Measurements from ENCODE around the gene SLC1A1. TPM values are rescaled to one million over a fixed set of nuclear protein-coding genes. Genes with fewer than 3 reads are reported as not detected.
"Not testable (repeated sequence)": the region's sequence is repeated elsewhere in the genome, so short reads cannot be mapped to it uniquely, and the experiment has no call there.

Gene SLC1A1
- total RNA-seq, 1 experiment from 2014 or later: 3.0 TPM

DNA sequence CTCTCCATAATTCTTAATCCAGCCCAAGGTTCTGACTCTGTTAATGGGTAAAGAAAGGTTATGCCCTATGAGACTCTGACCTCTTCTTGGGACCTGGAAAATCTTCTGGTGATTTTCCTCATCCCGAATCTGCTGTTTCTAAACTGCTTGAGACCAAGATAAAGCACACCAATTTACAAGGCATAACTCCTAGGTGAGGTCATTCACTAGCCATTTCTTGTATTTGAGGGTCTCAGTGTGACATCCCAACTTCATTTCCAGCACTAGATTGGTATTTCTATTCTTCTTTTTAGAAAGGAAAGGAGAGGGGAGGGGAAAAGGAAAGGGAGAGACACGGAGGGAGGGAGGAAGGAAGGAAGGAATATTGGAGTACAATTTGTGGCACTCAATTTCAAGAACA lies 51.6 kb downstream of the SLC1A1 start:
- DNase-seq (ENCODE audit: low spot score): no peak

DNA sequence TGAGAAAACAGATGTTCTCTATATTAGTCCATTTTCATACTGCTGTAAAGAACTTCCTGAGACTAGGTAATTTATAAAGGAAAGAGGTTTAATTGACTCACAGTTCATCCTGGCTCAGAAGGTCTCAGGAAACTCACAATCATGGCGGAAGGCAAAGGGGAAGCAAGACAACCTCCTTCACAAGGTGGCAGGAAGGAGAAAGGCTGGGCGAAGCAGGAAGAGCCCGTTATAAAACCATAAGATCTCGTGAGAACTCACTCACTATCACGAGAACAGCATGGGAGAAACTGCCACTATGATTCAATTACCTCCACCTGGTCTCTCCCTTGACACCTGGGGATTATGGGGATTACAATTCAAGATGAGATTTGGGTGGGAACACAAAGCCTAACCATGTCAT lies 54.4 kb downstream of the SLC1A1 start:
- not testable (repeated sequence) for DNase-seq (ENCODE audit: low spot score)

DNA sequence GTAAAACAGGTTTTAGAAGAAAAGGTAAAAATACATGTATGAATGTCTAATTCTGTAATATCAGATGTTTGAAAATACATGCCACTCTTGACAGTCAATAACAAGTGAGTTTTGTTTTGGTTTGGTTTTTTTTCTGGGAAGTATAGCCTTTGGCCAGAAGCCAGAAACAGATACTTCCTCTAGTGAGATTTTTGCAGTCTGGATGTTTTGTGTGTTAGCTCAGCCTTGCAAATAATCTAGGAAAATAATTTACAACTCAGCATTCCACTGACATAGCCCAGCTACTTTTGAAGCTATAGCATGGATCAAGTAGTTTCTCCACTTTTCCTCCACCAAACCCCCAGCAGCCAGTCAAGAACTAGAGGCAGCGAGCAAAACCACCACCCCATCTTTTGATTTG lies 56.7 kb downstream of the SLC1A1 start:
- DNase-seq (ENCODE audit: low spot score): no peak

DNA sequence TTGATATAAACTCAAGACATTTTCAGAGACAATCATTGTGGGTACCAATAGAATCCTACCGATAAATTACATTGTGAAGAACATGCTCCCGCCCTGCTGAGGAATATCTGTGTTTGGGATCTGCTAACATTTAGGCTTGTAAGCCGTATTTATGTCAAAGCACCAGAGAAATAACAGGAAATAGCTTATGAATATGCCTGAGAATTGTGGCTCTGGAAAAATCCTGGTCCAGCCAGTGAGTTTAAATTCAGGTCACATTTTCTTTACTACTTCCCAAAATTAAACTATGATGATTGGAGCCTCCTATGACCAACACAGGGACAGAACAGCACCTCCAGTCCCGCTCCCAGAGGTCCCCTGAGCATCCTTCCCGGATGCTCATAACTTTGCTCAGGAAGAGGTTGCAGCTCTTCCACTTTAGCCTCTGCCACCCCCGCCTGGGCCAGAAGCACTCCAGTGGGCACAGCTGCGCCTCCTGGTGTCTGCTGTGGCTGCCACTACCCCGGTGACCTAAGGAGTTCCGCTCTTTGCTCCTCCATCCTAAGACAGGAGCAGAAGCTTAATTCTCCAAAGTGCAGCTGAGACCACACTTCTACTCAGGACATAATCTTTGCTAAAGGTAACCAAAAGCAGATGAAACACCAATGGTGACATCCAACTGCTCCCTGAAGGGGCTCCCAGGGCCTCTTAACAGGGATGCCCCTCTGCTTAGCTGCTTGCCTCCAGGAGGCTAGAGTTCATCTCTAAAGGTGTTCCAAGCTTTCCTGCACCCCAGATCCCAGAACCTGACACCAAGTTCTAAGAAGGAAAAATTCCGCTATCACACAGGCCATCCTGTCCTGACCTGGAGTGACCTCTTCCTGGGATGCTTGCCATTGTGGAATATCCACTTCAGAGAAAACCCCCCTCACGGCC lies 58.8 kb downstream of the SLC1A1 start:
- no peak for DNase-seq (ENCODE audit: low spot score)

DNA sequence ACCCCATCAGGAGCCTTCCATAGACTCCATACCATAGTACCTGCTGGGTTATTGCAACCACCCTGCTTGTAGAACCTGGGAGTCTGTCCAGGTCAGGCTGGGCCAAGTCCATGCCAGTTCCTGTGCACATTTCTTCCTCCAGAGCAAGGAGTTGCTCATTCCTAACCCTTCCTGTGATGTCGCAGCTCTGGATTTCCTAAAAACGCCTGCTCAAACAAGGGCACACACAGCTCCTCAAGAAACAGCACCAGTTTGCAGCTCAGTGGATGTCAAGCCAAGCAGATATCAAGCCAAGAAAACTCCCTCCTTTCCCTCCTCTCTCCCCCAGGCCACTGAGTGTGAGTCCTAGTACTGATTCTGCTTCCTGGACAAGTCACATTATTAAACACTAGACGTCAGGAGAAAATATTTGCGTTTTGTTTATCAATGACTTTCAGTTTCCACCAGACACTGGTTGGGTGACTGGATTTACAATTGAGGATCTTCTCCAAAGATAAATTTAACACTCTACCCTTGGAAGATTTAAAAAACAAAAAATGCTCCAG lies 59.6 kb downstream of the SLC1A1 start:
- no peak for DNase-seq (ENCODE audit: low spot score)

DNA sequence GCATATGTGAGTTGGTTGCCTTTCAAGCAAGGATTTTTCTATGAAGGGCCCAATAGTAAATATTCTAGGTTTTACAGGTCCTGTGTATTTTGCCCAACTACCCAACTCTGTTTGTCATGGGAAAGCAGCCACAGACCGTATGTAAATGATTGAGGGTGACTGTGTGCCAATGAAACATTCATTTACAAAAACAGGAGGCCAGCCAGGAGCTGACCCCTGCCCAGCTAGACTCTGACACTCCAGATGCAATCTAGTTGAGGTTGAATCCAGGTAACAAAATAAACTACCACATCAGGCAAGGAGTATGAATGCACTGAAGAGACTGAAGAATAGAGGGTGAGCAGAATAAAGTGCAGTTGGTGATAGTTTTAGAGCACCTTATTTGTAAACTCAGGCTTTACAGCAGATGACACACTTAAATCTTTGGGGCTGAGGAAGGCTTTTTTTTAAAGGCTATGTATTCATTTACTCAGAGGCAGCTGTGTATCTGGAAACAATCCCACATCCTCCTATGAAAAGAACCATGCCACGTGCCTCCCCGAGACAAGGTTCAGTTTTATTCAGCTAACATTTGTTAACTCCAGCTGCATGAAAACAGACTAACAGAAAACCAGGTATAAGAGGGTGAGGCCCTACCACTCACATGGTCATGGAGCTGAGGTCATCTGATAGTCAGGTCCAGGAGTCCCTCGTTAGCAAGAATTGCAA lies 60.7 kb downstream of the SLC1A1 start:
- no peak for DNase-seq (ENCODE audit: low spot score)

DNA sequence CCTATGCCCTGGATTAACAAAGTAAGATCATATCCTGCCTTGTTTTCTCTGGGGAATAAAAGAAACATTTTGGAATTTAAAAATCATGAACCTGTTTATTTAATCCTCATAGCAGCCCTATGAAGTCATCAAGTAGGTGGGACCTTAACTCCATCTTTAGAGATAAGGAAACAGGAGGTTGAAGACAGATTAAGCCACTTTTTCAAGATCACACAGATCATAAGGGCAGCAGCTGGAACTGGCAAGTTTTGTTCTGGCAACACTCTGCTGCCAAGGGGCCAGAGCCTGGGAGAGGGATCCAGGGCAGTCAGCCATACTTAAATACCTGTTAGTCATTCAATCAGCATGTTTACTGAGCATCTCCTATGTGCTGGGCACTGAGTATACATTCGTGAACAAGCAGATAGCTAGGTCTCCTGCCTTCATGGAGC lies 63.7 kb downstream of the SLC1A1 start:
- peak; percentile 13 for DNase-seq (ENCODE audit: low spot score)

DNA sequence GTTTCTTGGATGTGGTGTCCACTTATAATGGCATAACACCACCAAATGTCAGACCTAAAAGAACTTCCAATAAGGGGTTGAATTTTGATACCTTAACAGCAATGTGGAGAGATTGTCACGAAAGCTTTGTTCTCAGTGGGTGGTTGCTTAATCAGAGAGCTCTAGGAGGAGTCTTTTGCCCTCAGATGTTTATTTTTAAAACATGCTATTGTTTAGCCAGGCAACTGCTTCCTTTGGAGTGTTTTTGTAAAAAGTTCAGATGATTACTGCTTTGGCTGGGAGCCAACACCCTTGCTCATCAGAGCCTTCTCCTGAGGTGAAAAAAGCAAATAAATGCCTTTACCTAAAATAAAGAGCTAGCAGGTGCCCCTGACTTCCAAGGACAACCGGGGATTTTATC lies 65.0 kb downstream of the SLC1A1 start:
- DNase-seq (ENCODE audit: low spot score): peak; percentile 30

DNA sequence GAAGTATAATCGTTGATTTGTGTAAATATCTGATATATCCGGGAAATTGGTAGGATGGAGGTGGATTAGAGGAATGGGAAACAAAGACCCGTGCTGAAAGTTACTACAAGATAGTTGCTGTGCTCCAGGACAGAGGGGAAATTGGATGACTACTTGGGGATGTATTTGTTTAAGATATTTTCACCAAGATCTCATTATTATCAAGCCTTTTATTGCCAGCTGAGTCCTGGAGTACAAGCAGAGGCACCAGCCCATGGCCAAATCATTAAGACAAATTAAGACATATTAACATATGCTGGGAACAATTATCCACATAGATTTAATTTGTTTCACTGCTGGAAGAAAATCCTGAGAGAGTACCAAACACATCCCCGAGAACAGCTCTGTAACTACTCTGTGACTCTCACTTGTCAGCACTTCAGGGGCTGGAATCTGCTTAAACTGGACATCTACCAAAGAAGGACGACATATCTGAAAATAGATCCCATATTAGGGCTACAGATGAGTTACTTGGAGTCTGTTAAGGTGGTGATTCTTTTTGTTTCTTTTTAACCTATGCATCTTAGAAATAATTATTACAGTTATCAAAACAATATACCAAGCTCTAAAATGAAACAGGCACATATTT lies 68.2 kb downstream of the SLC1A1 start:
- no peak for DNase-seq (ENCODE audit: low spot score)

DNA sequence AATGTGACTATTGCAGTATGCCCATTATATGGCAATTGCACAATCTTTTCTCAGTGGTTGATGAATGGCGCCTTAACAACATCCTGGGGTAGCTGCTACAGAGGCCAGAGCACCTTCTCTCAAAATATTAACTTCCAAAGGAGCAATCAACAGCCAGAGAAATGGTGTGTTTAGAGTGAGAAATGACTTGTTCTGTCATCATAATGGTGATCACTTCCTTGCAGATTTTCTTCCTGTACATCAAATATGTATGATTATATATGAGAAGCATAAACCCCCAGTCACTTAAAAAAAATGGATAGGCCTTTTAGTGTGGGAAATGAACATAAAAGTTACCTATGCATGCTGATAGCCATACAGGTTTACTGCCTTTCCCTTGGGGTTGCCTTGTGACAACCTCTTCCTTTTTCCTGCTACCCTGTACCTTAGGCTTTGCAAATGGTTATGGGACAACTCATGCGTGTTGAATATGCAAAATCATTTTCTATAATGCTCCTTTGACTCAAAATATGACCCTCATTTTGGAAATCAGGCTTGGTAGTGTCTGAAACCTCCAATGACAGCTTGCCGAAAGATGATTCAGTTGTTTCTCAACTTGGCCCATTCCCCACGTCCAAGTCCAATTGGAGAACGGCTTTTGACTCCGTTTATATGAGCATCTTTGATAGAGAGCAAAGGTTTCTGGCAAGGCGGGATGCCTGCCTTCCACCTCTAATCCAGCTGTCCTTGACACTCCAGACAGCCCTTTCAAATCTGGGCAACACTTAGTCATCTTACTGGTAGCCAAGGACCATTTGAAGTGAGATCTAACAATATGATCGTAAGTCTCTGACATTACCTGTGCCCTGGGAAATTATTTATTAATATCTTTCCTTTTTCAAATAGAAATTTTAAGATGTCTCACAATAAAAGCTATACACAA lies 69.3 kb downstream of the SLC1A1 start:
- DNase-seq (ENCODE audit: low spot score): no peak

DNA sequence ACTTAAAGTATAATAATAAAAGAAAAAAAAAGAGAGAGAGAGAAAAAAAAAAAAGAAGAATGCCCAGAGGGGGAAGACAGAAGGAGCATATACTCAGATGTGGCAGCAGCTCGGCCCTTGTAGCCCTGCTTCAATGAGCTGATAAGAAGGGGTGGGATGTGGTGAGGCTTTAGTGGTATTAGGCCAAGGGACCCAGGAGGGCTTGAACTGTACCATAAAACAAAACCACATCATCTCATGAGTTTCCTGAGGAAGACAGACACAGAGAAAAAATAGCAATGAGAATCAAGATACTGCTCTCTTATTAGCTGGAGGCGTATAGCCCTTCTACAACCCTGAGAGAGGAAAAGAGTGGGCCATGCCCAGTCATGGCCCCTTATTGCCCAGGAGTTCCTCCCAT lies 72.8 kb downstream of the SLC1A1 start:
- no peak for DNase-seq (ENCODE audit: low spot score)

DNA sequence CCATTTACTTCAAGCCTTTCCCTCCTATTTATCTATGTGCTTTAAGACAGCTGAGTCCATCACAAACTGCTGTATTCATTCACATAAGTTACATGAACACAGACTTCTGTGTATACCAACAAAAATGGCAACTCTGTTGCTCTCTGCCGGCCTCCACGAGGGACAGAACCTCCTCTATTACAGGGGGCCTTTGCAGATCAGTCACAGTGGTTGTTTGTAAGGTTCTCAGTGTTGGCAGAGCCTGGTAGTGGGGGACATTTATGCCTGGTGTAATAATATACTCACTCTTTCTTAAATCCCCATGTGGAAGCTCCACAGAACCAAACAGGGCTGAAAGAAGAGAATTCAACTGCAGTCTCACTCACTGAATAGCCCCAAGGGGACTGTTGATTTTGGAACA lies 76.5 kb downstream of the SLC1A1 start:
- DNase-seq (ENCODE audit: low spot score): no peak

DNA sequence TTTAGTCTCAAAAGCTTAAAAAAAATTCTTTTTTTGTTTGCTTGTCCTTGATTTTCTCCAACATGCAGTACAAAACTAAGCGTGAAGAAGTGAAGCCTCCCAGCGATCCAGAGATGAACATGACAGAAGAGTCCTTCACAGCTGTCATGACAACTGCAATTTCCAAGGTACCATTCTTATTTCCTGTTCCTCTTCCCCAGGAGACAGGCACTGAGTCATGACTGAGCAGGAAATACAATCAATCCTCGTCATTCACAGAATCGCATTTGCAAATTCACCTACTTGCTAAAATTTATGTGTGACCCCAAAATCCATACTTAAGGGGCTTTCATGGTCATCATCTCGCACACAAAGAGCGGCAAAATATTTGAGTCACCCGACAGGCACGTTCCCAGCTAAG lies 77.3 kb downstream of the SLC1A1 start:
- DNase-seq (ENCODE audit: low spot score): no peak

DNA sequence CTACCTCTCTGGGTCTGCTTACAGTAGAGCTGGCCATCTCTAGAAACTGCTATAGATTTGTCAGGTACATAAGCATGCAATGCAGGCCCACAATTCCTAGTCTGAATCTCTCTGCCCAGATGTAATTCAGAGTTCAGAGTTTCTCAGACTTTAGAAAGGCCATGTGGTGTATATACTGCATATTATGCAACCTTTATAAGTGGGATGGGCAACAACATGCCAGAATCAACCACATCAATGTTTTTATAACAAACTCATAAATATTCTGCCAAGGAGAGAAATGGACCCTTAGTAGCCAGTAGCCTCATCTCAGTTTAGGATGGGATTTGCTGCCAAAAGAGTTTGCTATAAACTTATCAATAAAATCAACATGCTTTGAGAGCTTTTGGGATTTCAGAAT lies 78.8 kb downstream of the SLC1A1 start:
- DNase-seq (ENCODE audit: low spot score): no peak

DNA sequence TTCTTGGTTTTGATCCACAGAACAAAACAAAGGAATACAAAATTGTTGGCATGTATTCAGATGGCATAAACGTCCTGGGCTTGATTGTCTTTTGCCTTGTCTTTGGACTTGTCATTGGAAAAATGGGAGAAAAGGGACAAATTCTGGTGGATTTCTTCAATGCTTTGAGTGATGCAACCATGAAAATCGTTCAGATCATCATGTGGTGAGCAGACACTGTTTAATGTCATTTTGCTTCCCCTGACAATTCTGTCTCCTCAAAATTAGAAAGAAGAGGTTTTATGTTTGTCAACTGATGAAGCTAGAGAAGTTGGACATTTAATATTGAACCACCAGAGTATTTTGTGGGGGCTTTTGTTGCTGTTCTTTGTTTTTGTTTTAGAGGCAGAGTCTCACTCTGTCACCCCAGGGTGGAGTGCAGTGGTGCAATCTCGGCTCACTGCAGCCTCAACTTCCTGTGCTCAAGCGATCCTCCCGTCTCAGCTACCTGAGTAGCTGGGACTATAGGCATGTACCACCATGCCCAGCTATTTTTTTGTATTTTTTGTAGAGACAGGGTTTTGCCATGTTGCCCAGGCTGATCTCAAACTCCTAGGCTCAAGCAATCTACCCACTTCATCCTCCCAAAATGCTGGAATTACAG lies 82.0 kb downstream of the SLC1A1 start:
- no peak for DNase-seq (ENCODE audit: low spot score)

DNA sequence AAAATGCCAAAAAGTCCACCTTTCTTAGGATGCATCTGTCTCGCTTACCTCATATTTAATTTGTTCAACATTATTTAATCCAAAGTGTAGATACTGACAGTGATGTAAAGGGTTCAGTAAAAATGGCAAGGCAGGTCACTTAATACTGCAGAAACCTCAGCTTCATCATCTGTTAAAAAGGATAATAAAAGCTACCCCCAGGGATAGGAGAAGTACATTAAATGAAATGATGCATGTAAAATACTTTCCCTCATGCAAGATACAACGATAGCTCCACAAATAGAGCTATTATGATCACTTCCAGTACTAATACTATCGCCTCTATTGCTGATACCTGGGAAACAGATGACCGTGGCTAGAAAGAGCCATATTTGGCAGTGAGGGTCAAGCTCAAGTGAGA lies 82.9 kb downstream of the SLC1A1 start:
- DNase-seq (ENCODE audit: low spot score): no peak

DNA sequence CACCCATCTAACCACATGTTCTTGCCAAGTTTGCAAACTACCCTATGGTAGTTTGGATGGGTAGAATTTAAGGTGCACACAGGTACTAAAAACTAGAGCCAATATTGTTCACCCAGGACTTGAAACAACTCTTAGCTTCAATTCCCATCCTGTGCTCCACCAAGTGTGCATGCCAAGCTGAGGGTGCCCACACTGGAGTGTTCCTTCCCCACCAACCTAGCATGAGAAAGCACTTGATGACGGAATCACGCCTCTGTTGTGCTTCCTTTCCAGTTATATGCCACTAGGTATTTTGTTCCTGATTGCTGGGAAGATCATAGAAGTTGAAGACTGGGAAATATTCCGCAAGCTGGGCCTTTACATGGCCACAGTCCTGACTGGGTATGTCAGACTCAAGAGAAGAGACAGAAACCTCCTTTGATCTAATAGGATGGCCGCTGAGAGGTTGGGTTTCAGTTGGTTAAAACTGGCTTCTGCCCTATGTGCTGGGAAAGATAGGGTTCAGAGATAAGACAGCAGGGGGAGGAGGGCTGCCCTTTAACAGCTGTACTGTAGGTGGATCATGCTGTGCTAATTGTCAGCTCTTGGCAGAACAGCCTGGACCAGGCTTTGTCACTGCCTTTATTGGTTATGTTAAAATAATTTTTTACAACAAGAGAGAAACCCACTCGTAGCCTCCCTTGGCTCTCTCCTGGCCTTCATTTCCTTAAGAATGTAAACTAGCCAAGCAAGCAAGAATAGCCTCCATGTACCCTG lies 83.5 kb downstream of the SLC1A1 start:
- DNase-seq (ENCODE audit: low spot score): no peak

DNA sequence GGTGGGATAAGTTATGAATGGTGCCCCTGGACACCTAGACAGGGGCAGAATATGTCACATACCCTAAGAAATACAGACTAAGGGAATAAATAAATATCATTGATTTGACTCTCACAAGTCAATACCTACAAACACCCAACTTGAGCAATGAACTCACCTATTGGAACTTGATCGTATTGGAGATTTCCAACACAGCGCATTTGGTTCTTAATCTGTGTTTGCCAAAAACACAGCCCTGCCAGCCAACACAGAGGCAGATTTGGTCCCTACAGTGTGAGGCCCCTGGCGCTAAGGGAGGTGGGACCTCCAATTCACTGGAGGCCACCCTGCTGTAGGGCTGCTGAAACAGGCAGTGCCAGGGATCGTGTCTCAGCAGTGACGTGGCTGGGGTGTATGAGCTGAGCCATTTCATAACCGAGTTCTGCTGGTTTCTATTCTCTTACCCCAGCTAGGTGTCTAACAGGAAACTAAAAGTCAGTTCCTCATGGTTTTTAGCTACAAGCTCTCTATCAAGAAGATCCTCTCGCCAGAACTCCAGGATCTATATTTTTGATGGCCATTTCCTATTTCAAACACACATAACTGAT lies 84.5 kb downstream of the SLC1A1 start:
- no peak for DNase-seq (ENCODE audit: low spot score)

DNA sequence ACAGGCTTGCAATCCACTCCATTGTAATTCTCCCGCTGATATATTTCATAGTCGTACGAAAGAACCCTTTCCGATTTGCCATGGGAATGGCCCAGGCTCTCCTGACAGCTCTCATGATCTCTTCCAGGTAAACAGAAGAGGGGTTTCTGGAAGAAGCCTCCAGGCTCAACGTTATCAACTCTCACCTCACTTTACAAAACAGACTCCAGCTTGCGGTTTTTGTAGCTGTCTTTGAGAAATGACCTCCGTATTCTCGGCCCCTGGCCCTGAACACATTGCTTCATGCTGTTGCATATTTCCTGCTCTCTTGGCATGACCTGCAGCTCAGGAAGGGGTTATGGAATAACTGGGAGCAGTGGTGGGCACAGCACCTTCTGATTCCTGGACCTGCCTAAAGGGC lies 85.7 kb downstream of the SLC1A1 start:
- no peak for DNase-seq (ENCODE audit: low spot score)

DNA sequence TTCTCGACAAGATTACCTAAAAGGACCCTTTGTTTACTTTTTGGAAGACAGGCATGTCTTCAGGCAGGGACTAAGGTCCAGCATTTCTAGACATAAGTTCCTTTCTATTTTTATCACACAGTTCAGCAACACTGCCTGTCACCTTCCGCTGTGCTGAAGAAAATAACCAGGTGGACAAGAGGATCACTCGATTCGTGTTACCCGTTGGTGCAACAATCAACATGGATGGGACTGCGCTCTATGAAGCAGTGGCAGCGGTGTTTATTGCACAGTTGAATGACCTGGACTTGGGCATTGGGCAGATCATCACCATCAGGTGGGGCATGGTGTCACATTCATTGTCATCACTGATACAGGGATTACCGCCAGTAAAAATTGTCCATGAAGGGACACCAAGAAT lies 86.2 kb downstream of the SLC1A1 start:
- no peak for DNase-seq (ENCODE audit: low spot score)
